Measurements from ENCODE around the gene RCL1. TPM values are rescaled to one million over a fixed set of nuclear protein-coding genes. Genes with fewer than 3 reads are reported as not detected.
"Not testable (repeated sequence)": the region's sequence is repeated elsewhere in the genome, so short reads cannot be mapped to it uniquely, and the experiment has no call there.

RCL1 gene
- polyA plus RNA-seq, 1 of the 3 experiments (the other 2 are of a cell fraction): 18.4 TPM

DNA sequence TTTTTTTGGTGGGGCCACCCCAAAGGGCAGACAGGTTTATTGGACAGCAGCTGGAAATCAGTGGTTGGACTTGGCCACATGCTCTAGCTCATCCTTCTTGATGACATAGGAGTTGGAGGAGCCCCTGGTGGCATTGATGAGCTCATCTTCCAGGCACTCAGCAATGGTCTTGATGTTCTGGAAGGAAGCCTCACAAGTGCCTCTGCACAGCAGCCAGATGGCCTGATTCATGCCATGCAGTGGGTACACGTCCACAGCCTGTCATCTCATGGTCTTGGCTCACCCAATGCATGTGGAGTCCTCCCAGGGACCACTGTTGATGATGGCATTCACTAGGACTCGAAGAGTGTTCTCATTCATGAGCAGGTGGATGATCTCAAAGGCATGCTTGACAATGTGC is 11.3 kb upstream of the RCL1 start:
- H3K79me2 ChIP-seq (ENCODE audit: insufficient read depth): no peaks in the 10 kb centered on the region
- DNase-seq: no peak
- no peaks in the 10 kb centered on the region for H3F3A ChIP-seq (replicated peaks; ENCODE audit: insufficient read depth)
- no peak overlapping the region for H3K9ac ChIP-seq
- H3K9me3 ChIP-seq: no peaks in the 10 kb centered on the region
- H3K4me1 ChIP-seq (ENCODE audit: control insufficient read depth in 1 of 2, insufficient read depth in 2 of 2, low read depth in 1 of 2, low read length in 1 of 2): no peaks in the 10 kb centered on the region; a peak in 1 of 4 replicates
- H3K4me3 ChIP-seq (ENCODE audit: low read depth in 2 of 2, low read length in 1 of 2): no peak overlapping the region
- no peaks in the 10 kb centered on the region for H3K27me3 ChIP-seq (ENCODE audit: insufficient read depth)
- ChIA-PET CTCF (no interaction called here), POLR2A (no interaction called here)
- H3K4me2 ChIP-seq: no peak overlapping the region
- no peak overlapping the region for H3K27ac ChIP-seq (ENCODE audit: low read depth in 2 of 2, low read length in 1 of 2)
- WGBS (ENCODE audit: low lambda C conversion rate): 17% methylated on average over 1 of the region's 2 CpGs
- no peaks in the 10 kb centered on the region for H3K9me2 ChIP-seq
- no peaks in the 10 kb centered on the region for H3K36me3 ChIP-seq (replicated peaks in 1 of 2; ENCODE audit: control insufficient read depth in 1 of 2, insufficient read depth in 2 of 2, low read length in 1 of 2)
- no peak for TF ChIP-seq SIN3A (IDR thresholded peaks at IDR 0.05; ENCODE audit: borderline replicate concordance, low read depth, low read length)
- TF ChIP-seq GABPA (IDR thresholded peaks at IDR 0.05; ENCODE audit: low read depth): no peak
- no peak for TF ChIP-seq RAD21 (IDR thresholded peaks at IDR 0.05; ENCODE audit: low read length)
- no peak for TF ChIP-seq TEAD4 (IDR thresholded peaks at IDR 0.05; ENCODE audit: borderline replicate concordance, insufficient read depth)
- TF ChIP-seq, protein P1, sequence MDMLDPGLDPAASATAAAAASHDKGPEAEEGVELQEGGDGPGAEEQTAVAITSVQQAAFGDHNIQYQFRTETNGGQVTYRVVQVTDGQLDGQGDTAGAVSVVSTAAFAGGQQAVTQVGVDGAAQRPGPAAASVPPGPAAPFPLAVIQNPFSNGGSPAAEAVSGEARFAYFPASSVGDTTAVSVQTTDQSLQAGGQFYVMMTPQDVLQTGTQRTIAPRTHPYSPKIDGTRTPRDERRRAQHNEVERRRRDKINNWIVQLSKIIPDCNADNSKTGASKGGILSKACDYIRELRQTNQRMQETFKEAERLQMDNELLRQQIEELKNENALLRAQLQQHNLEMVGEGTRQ (IDR thresholded peaks at IDR 0.05; ENCODE audit: borderline replicate concordance, low read depth, low read length): no peak
- TF ChIP-seq CHD2 (IDR thresholded peaks at IDR 0.05; ENCODE audit: low read length, partially characterized antibody): no peak
- TF ChIP-seq, protein P2, sequence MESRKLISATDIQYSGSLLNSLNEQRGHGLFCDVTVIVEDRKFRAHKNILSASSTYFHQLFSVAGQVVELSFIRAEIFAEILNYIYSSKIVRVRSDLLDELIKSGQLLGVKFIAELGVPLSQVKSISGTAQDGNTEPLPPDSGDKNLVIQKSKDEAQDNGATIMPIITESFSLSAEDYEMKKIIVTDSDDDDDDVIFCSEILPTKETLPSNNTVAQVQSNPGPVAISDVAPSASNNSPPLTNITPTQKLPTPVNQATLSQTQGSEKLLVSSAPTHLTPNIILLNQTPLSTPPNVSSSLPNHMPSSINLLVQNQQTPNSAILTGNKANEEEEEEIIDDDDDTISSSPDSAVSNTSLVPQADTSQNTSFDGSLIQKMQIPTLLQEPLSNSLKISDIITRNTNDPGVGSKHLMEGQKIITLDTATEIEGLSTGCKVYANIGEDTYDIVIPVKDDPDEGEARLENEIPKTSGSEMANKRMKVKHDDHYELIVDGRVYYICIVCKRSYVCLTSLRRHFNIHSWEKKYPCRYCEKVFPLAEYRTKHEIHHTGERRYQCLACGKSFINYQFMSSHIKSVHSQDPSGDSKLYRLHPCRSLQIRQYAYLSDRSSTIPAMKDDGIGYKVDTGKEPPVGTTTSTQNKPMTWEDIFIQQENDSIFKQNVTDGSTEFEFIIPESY (IDR thresholded peaks at IDR 0.05; ENCODE audit: borderline replicate concordance, low read depth): no peak
- TF ChIP-seq, protein P3, sequence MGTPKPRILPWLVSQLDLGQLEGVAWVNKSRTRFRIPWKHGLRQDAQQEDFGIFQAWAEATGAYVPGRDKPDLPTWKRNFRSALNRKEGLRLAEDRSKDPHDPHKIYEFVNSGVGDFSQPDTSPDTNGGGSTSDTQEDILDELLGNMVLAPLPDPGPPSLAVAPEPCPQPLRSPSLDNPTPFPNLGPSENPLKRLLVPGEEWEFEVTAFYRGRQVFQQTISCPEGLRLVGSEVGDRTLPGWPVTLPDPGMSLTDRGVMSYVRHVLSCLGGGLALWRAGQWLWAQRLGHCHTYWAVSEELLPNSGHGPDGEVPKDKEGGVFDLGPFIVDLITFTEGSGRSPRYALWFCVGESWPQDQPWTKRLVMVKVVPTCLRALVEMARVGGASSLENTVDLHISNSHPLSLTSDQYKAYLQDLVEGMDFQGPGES (IDR thresholded peaks at IDR 0.05; ENCODE audit: low read depth, low read length): no peak
- TF ChIP-seq EZH2phosphoT487 (IDR thresholded peaks at IDR 0.05; ENCODE audit: borderline replicate concordance, low read depth): no peak
- no peak for TF ChIP-seq FOXM1 (IDR thresholded peaks at IDR 0.05; ENCODE audit: low read depth)
- TF ChIP-seq GATA2 (CRISPR knock-in tag; IDR thresholded peaks at IDR 0.05): no peak
- H2AFZ ChIP-seq (ENCODE audit: low read depth): no peak overlapping the region
- H4K20me1 ChIP-seq (ENCODE audit: insufficient read depth): no peaks in the 10 kb centered on the region

- WGBS (ENCODE audit: low lambda C conversion rate): 88% methylated on average over 4 of the region's 4 CpGs
- H4K20me1 ChIP-seq (ENCODE audit: insufficient read depth); H3K9me2 ChIP-seq; H3K4me1 ChIP-seq (ENCODE audit: control insufficient read depth in 1 of 2, insufficient read depth in 2 of 2, low read depth in 1 of 2, low read length in 1 of 2); H3F3A ChIP-seq (replicated peaks; ENCODE audit: insufficient read depth); POLR2A ChIA-PET; H3K4me2 ChIP-seq; H3K79me2 ChIP-seq (ENCODE audit: insufficient read depth); H3K36me3 ChIP-seq (replicated peaks in 1 of 2; ENCODE audit: control insufficient read depth in 1 of 2, insufficient read depth in 2 of 2, low read length in 1 of 2); H3K27me3 ChIP-seq (ENCODE audit: insufficient read depth); H3K9me3 ChIP-seq; H3K27ac ChIP-seq (ENCODE audit: low read depth in 2 of 2, low read length in 1 of 2); H2AFZ ChIP-seq (ENCODE audit: low read depth); H3K4me3 ChIP-seq (ENCODE audit: low read depth in 2 of 2, low read length in 1 of 2); H3K9ac ChIP-seq; DNase-seq: not testable (repeated sequence)
- CTCF ChIA-PET: interaction anchor here (0.9 to 1.4 kb wide), 3 partner anchors 24 to 204 kb away, joined by 3 to 5 read pairs (median 4); no protein-coding TSS in a partner anchor
Measured at GRCh38 chr9:4783191-4783590, 9.6 kb upstream of the RCL1 start.
